ENCODE data around the gene SMG6. TPM values are rescaled to one million over a fixed set of nuclear protein-coding genes. Genes with fewer than 3 reads are reported as not detected.

SMG6 gene
- total and polyA plus RNA-seq, 2 donors = 30.0 to 31.0 TPM

DNA sequence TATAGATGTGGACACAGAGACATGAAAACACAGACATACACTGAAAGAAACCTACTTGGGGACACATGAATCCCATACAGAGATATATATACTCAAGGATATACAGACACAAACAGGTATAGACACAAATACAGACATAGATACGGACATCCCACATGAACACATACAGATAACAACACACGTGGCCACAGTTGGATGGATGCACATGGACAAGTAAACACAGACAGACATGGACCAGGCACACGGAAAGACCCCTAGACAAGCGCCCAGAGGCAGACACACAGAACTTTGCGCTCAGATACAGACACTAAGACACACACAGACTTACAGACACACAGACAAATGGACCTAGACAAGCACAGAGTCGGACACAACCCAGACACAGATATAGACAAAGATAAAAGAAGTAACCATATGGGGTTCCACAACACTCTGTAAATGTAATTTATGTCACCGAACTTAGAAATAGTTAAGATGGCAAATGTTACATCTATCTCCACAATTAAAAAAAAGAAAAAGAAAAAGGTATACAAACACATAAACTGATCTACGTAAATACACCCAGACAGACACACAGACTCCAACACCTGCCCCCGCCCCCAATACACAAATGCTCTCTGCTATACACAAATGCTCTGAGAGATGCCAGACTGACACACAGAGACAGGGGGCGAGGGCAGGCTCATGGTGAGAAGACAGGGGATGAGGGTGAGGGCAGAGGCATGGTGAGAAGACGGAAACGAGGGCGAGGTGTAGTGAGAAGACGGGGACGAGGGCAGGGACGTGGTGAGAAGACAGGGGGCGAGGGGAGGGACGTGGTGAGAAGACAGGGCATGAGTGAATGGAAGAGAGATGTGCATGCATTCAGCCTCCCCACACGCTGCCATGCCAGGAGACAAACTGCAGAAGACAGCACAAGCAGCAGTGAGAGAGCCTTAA lies 118.3 kb downstream of the SMG6 start:
- H3K36me3 ChIP-seq (ENCODE audit: control insufficient read depth in 2 of 2, insufficient read depth in 2 of 2, low read length in 1 of 2) = peaks cover 56 to 73% of the 10 kb centered on the region in 2 donors
- no peaks in the 10 kb centered on the region for H3K9me3 ChIP-seq (ENCODE audit: control insufficient read depth in 2 of 2, insufficient read depth in 1 of 2, low read length in 1 of 2)
- H3K4me1 ChIP-seq (ENCODE audit: control insufficient read depth in 2 of 2, insufficient read depth in 2 of 2, low read length in 2 of 2) = peaks cover 0 to 38% of the 10 kb centered on the region in 2 donors
- H3K27me3 ChIP-seq (ENCODE audit: control insufficient read depth in 2 of 2, insufficient read depth in 1 of 2, low read length in 1 of 2) = no peaks in the 10 kb centered on the region
- H3K4me3 ChIP-seq (ENCODE audit: low read length in 2 of 2) = no peak overlapping the region
- no peak for DNase-seq (ENCODE audit: low read depth in 6 of 9, low spot score in 9 of 9)
- 98% methylated on average over 19 of the region's 19 CpGs for WGBS
- no peak overlapping the region for H3K27ac ChIP-seq (ENCODE audit: low read depth in 1 of 2, low read length in 1 of 2)

DNA sequence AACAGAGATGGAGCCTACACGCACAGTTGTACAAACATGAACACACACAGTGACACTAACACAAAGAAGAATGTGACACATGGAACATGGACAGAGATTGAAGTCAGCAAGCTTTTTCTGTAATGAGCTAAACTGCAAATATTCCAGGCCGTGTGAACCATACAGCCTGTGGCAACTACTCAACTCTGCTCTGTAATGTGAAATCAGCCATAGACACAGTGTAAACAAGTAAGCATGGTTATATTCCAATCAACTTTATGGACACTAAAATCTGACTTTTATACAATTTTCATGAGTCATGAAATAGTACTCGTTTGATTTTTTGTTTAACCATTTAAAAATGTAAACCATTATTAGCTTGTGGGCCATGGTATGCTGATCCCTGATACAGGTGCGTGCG lies 120.2 kb downstream of the SMG6 start:
- Histone ChIP-seq H3K4me1 (ENCODE audit: control insufficient read depth in 2 of 2, insufficient read depth in 2 of 2, low read length in 2 of 2) (peaks cover 0 to 37% of the 10 kb centered on the region in 2 donors), H3K27me3 (ENCODE audit: control insufficient read depth in 2 of 2, insufficient read depth in 1 of 2, low read length in 1 of 2) (no peaks in the 10 kb centered on the region), H3K27ac (ENCODE audit: low read depth in 1 of 2, low read length in 1 of 2) (no peak overlapping the region), H3K4me3 (ENCODE audit: low read length in 2 of 2) (no peak overlapping the region), H3K9me3 (ENCODE audit: control insufficient read depth in 2 of 2, insufficient read depth in 1 of 2, low read length in 1 of 2) (no peaks in the 10 kb centered on the region), H3K36me3 (ENCODE audit: control insufficient read depth in 2 of 2, insufficient read depth in 2 of 2, low read length in 1 of 2) (peaks cover 63 to 69% of the 10 kb centered on the region in 2 donors)
- no peak for DNase-seq (ENCODE audit: low read depth in 6 of 9, low spot score in 9 of 9)
- 95% methylated on average over 5 of the region's 5 CpGs for WGBS

DNA sequence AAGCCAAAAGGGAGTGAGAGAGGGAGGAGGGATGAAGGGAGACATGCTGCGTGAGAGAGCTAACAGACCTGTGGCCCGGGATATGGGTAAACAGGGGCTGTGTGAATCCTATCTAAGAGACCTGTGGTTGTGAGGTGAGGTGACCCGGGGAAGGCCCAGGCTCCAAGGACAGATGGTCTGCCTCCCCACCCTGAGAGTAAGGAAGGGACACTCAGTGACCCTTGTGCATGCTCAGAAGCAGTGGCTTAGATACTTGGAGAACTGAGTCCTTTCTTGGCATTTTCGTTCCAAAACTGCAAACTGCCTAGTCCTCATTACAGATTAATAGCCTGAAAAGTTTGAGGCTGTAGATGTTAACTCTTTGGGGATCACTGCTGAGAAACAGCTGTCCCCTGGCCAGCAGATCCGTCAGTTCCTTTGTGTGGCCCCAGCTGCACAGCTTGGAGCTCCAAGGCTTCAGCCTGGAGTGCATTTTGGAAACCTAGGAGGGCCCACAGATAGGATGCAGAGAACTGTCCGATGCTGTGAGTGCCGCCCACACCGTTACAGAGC lies 121.6 kb downstream of the SMG6 start:
- Histone ChIP-seq H3K36me3 (ENCODE audit: control insufficient read depth in 2 of 2, insufficient read depth in 2 of 2, low read length in 1 of 2) (peaks cover 69 to 71% of the 10 kb centered on the region in 2 donors), H3K4me1 (ENCODE audit: control insufficient read depth in 2 of 2, insufficient read depth in 2 of 2, low read length in 2 of 2) (peaks cover 0 to 50% of the 10 kb centered on the region in 2 donors), H3K27me3 (ENCODE audit: control insufficient read depth in 2 of 2, insufficient read depth in 1 of 2, low read length in 1 of 2) (no peaks in the 10 kb centered on the region), H3K4me3 (ENCODE audit: low read length in 2 of 2) (no peak overlapping the region), H3K9me3 (ENCODE audit: control insufficient read depth in 2 of 2, insufficient read depth in 1 of 2, low read length in 1 of 2) (no peaks in the 10 kb centered on the region), H3K27ac (ENCODE audit: low read depth in 1 of 2, low read length in 1 of 2) (peak overlapping the region; percentile 20 to 53)
- WGBS = 96% methylated on average over 8 of the region's 8 CpGs
- no peak for DNase-seq (ENCODE audit: low read depth in 6 of 9, low spot score in 9 of 9)

DNA sequence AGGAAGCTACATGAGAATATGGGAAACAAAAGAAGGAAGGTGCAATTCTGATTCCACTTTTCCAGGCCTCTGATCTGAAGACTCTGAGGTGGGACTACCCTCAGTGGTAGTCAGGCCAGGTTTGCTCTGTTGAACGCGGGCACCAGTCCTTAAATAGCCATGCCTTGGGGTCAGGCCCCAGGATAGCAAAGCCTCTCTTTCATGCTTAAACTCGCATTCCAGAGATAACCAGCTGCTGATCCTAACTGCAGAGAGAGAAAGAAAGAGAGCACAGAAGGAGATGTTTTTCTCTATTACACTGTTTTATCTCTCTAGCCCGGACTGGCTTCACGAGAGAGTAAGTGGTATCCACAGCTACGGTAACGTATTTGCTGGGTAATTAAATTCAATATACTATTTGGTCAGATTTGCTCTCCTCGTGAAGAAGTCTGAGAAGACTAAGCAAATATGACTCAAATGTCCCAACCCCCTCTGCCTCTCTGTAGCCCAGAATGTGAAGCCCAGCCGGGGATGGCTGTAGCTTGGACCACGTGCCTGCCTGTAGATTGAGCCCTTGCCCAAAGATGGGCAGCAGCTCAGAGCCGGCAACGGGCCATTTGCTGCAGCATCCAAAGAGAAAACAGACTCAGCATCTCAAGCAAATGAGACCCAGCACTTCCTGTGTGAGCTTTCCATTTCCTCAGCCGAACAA lies 122.2 kb downstream of the SMG6 start:
- H3K9me3 ChIP-seq (ENCODE audit: control insufficient read depth in 2 of 2, insufficient read depth in 1 of 2, low read length in 1 of 2) = no peaks in the 10 kb centered on the region
- no peak for DNase-seq (ENCODE audit: low read depth in 6 of 9, low spot score in 9 of 9)
- no peak overlapping the region for H3K4me3 ChIP-seq (ENCODE audit: low read length in 2 of 2)
- WGBS = 95% methylated on average over 13 of the region's 13 CpGs
- H3K27ac ChIP-seq (ENCODE audit: low read depth in 1 of 2, low read length in 1 of 2) = peak overlapping the region; percentile 15 to 53
- H3K27me3 ChIP-seq (ENCODE audit: control insufficient read depth in 2 of 2, insufficient read depth in 1 of 2, low read length in 1 of 2) = no peaks in the 10 kb centered on the region
- H3K36me3 ChIP-seq (ENCODE audit: control insufficient read depth in 2 of 2, insufficient read depth in 2 of 2, low read length in 1 of 2) = peaks cover 64 to 69% of the 10 kb centered on the region in 2 donors
- H3K4me1 ChIP-seq (ENCODE audit: control insufficient read depth in 2 of 2, insufficient read depth in 2 of 2, low read length in 2 of 2) = peaks cover 0 to 57% of the 10 kb centered on the region in 2 donors

DNA sequence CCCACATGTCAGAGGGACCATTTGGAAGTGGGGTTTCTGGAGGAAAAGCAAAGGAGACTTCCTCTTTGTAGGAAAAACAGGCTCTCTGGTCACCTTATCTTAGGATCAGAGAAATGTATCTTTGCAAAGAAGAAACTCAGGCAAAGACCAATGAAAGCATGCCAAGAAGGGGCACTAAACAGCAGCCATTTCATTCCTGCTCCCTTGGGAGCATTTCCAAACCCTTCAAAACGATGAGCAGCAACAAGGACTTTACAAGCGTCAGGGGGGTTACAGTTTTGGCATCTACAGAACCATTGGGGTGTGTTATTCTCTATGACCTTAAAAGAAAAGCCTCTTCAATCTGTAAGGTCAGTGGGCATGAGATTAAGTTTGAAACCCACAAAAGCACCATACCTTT lies 122.8 kb downstream of the SMG6 start:
- H3K4me1 ChIP-seq (ENCODE audit: control insufficient read depth in 2 of 2, insufficient read depth in 2 of 2, low read length in 2 of 2) = peaks cover 0 to 62% of the 10 kb centered on the region in 2 donors
- H3K36me3 ChIP-seq (ENCODE audit: control insufficient read depth in 2 of 2, insufficient read depth in 2 of 2, low read length in 1 of 2) = peaks cover 59 to 64% of the 10 kb centered on the region in 2 donors
- H3K9me3 ChIP-seq (ENCODE audit: control insufficient read depth in 2 of 2, insufficient read depth in 1 of 2, low read length in 1 of 2) = no peaks in the 10 kb centered on the region
- DNase-seq (ENCODE audit: low read depth in 6 of 9, low spot score in 9 of 9) = no peak
- peak overlapping the region in 1 of 2 donors; percentile 45 for H3K27ac ChIP-seq (ENCODE audit: low read depth in 1 of 2, low read length in 1 of 2)
- H3K27me3 ChIP-seq (ENCODE audit: control insufficient read depth in 2 of 2, insufficient read depth in 1 of 2, low read length in 1 of 2) = no peaks in the 10 kb centered on the region
- no peak overlapping the region for H3K4me3 ChIP-seq (ENCODE audit: low read length in 2 of 2)
- WGBS = 94% methylated on average over 2 of the region's 2 CpGs

DNA sequence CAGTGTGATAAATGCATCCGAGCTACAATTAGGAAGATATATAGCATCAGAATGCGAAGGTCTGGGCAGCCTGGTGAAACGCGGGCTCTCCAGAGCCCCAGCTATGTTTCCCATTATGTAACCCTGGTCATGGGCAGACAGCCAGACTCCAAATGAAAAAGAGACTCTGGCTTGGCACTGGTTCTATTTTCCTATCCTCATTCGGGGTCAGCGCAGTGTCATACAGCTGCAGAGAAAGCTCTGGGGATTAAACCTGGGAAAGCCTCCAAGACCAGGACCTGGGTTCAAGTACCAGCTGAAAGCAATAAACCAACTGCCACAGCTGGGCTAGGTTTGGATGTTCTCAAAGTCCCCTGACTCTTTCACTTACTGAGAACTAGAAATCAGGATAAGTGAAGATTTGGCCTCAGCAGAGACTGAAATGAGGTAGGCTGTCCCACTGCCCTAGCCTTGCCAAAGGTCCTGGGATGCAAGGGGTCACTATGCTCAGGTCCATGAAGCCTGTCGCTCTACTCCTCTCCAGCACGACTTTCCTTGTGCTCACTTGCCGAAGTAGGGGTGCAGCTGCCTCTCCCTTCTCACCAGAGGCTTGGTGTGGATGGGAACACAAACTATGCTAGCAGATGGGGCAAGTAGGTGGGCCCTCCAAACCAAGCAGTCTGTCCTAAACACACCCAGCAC lies 123.8 kb downstream of the SMG6 start:
- no peak for DNase-seq (ENCODE audit: low read depth in 6 of 9, low spot score in 9 of 9)
- Histone ChIP-seq H3K27ac (ENCODE audit: low read depth in 1 of 2, low read length in 1 of 2) (peak overlapping the region in 1 of 2 donors; percentile 35), H3K27me3 (ENCODE audit: control insufficient read depth in 2 of 2, insufficient read depth in 1 of 2, low read length in 1 of 2) (no peaks in the 10 kb centered on the region), H3K9me3 (ENCODE audit: control insufficient read depth in 2 of 2, insufficient read depth in 1 of 2, low read length in 1 of 2) (peaks cover 0 to 7% of the 10 kb centered on the region in 2 donors), H3K36me3 (ENCODE audit: control insufficient read depth in 2 of 2, insufficient read depth in 2 of 2, low read length in 1 of 2) (peaks cover 56 to 62% of the 10 kb centered on the region in 2 donors), H3K4me3 (ENCODE audit: low read length in 2 of 2) (no peak overlapping the region), H3K4me1 (ENCODE audit: control insufficient read depth in 2 of 2, insufficient read depth in 2 of 2, low read length in 2 of 2) (peaks cover 0 to 71% of the 10 kb centered on the region in 2 donors)
- WGBS = 87% methylated on average over 9 of the region's 9 CpGs

DNA sequence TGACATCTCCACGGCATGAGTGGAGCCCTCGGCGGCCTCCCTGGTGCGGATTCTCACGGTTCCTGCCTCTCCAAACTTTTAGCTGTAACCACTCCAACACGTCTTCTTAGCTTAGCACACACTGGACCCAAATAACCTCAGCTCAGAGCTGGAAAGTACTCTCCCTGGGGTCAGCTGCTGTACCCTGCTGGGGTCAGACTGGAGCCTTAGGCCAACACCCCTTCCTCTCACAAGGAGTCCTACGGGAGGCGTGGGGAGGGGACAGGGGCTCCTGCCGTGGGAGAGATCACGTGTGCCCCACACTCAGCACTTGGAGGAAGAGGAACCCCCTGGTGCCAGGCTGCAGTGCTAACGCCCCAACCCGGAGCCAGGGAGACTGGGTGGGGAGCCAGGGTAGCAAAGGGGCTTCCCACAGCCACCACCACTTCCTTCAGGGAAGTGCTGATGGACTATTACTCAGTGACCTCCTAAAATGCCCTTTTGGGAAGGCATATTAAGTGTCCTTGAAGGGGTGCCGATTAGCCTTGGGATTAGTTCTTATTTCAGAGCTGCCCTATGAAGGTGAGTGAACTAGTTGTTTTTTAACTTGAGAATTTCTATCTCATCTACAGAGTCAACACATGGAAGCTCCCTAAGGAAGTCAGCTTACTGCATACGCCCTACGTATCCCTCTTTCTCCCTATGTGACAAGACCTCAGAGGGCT lies 124.6 kb downstream of the SMG6 start:
- Histone ChIP-seq H3K27me3 (ENCODE audit: control insufficient read depth in 2 of 2, insufficient read depth in 1 of 2, low read length in 1 of 2) (no peaks in the 10 kb centered on the region), H3K9me3 (ENCODE audit: control insufficient read depth in 2 of 2, insufficient read depth in 1 of 2, low read length in 1 of 2) (peaks cover 0 to 7% of the 10 kb centered on the region in 2 donors), H3K27ac (ENCODE audit: low read depth in 1 of 2, low read length in 1 of 2) (peak overlapping the region in 1 of 2 donors; percentile 40), H3K36me3 (ENCODE audit: control insufficient read depth in 2 of 2, insufficient read depth in 2 of 2, low read length in 1 of 2) (peaks cover 61 to 68% of the 10 kb centered on the region in 2 donors), H3K4me1 (ENCODE audit: control insufficient read depth in 2 of 2, insufficient read depth in 2 of 2, low read length in 2 of 2) (peaks cover 0 to 77% of the 10 kb centered on the region in 2 donors), H3K4me3 (ENCODE audit: low read length in 2 of 2) (no peak overlapping the region)
- WGBS = 90% methylated on average over 15 of the region's 15 CpGs
- DNase-seq (ENCODE audit: low read depth in 6 of 9, low spot score in 9 of 9) = no peak

DNA sequence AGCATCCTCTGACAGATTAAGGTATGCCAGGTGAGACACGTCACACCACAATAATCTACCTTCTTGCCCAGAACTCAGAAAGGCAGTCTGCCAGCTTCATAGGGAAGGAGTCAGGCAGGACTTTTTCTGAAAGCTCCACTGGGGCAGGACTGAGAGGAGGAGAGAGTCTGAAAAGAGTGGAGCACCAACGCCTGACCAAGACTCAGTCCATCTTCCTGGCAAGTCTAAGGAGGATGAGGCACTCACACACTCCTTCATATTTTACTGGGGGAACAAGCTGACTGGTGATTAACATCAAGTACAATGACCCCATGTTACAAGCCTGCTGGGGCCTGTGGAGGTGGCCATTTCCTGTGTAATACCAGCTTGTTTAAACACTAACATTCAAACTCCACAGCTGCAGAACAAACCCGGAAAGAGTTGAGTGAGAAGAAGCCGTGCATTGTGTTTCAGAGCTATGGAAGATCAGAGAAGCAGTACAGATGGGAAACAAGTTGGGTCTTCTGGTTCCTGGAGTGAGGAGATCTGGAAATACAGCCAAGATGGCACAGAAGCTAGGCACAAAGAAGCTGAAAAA lies 126.3 kb downstream of the SMG6 start:
- Histone ChIP-seq H3K27ac (ENCODE audit: low read depth in 1 of 2, low read length in 1 of 2) (peak overlapping the region in 1 of 2 donors; percentile 50), H3K4me1 (ENCODE audit: control insufficient read depth in 2 of 2, insufficient read depth in 2 of 2, low read length in 2 of 2) (peaks cover 0 to 80% of the 10 kb centered on the region in 2 donors), H3K9me3 (ENCODE audit: control insufficient read depth in 2 of 2, insufficient read depth in 1 of 2, low read length in 1 of 2) (peaks cover 0 to 7% of the 10 kb centered on the region in 2 donors), H3K4me3 (ENCODE audit: low read length in 2 of 2) (no peak overlapping the region), H3K27me3 (ENCODE audit: control insufficient read depth in 2 of 2, insufficient read depth in 1 of 2, low read length in 1 of 2) (no peaks in the 10 kb centered on the region), H3K36me3 (ENCODE audit: control insufficient read depth in 2 of 2, insufficient read depth in 2 of 2, low read length in 1 of 2) (peaks cover 59 to 74% of the 10 kb centered on the region in 2 donors)
- DNase-seq (ENCODE audit: low read depth in 6 of 9, low spot score in 9 of 9) = peak in 1 of 9 donors; percentile 37
- 89% methylated on average over 4 of the region's 4 CpGs for WGBS
